ENCODE results near the gene ZCCHC14.

The ZCCHC14 gene

DNA sequence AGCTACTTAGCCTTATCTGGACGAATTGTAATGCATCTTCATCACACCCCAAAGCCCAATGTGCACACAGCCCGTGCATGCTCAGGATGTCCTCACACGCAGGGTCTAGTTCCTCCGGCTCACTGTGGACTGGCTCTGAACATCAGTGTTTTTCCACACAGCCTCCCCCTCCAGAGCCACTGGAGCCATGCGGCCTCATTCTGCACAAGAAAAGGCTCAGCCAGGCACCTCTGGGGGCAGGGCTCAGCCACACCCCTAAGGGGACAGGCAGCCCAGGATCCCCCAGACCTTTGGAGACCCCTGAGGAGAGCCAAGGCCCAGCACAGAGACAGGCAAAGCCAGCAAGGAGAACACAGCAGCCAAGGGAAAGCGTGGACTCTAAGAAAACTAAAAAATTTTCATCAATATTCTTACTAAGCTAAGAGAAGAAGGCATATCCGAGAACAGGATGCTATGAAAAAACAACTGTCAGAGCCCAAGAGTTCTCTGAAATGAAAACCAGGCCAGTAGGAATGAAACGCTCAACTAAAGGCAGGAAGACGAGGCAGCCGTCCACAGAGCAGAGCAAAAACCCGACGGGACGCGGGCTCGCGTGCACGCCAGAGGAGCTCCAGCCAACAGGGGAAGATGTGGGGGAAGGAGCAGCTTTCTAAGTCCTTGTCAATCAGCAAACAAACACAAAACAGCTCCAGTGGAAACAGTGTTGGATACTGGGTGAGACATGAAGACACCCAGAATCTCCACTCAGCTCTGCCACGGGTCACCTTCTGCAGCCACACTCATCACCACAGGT, 66.2 kb downstream of the ZCCHC14 start:
- Histone ChIP-seq H3K27me3 (ENCODE audit: insufficient read depth, low read depth) (no peaks in the 10 kb centered on the region), H3K4me2 (no peak overlapping the region), H3K4me3 (IDR thresholded peaks at IDR 0.05; ENCODE audit: insufficient read depth, low read depth, low read length) (no peak overlapping the region), H4K20me1 (ENCODE audit: insufficient read depth) (no peaks in the 10 kb centered on the region), H3K9ac (no peak overlapping the region), H3K4me1 (ENCODE audit: low read depth, poor library complexity, severe bottlenecking) (no peaks in the 10 kb centered on the region), H3K36me3 (ENCODE audit: insufficient read depth) (no peaks in the 10 kb centered on the region), H2AFZ (ENCODE audit: low read depth) (no peak overlapping the region), H3K27ac (no peak overlapping the region), H3K79me2 (ENCODE audit: insufficient read depth, low read depth) (no peaks in the 10 kb centered on the region)
- no peak for TF ChIP-seq CTCF (conservative IDR thresholded peaks at IDR 0.05; ENCODE audit: low read depth, low read length)

DNA sequence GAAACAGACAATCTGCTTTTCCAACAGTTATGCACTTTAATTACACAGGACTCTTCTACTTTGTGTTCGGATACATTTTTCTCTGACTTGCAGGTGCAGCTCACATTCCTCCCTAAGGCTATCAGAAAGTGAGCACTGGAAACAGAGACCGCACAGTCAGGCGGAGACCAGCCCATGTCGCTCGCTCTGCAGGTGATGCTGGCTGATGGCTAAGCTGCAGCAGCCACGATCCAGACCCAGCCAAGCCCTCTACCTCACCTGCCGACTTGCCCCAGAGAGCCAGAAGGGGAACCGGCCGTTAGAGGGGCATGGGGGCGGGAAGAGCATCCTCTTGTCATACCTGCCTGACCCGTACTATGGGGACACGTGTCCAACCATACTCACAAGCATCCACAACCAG, 66.9 kb downstream of the ZCCHC14 start:
- H3K4me1 ChIP-seq (ENCODE audit: low read depth, poor library complexity, severe bottlenecking) = no peaks in the 10 kb centered on the region
- H3K27me3 ChIP-seq (ENCODE audit: insufficient read depth, low read depth) = no peaks in the 10 kb centered on the region
- no peaks in the 10 kb centered on the region for H4K20me1 ChIP-seq (ENCODE audit: insufficient read depth)
- H3K4me2 ChIP-seq = no peak overlapping the region
- no peak overlapping the region for H3K9ac ChIP-seq
- no peak overlapping the region for H3K27ac ChIP-seq
- H3K4me3 ChIP-seq (IDR thresholded peaks at IDR 0.05; ENCODE audit: insufficient read depth, low read depth, low read length) = no peak overlapping the region
- no peak for TF ChIP-seq CTCF (conservative IDR thresholded peaks at IDR 0.05; ENCODE audit: low read depth, low read length)
- H2AFZ ChIP-seq (ENCODE audit: low read depth) = no peak overlapping the region
- H3K36me3 ChIP-seq (ENCODE audit: insufficient read depth) = no peaks in the 10 kb centered on the region
- no peaks in the 10 kb centered on the region for H3K79me2 ChIP-seq (ENCODE audit: insufficient read depth, low read depth)

DNA sequence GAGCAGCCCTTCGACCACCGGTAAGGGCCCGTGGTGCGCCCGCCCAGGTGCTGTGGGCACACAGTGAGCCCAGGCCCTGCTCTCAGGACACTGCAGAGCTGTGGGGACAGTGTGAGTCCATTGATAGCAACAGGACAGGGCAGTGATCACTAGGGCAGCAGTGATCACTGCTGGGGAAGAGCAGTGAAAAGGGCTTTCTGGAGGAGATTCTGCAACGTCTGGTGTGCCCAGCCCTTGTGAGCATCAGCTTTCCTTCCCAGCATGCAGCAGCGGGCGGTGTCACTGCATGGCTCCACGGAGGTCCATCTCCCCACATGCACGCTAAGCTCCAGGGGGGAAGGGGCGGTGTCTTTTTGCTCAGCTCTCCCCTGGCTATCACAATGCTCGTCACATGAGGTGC, 68.6 kb downstream of the ZCCHC14 start:
- H3K27me3 ChIP-seq (ENCODE audit: insufficient read depth, low read depth) = no peaks in the 10 kb centered on the region
- no peaks in the 10 kb centered on the region for H4K20me1 ChIP-seq (ENCODE audit: insufficient read depth)
- no peak for TF ChIP-seq CTCF (conservative IDR thresholded peaks at IDR 0.05; ENCODE audit: low read depth, low read length)
- no peak overlapping the region for H3K27ac ChIP-seq
- no peaks in the 10 kb centered on the region for H3K79me2 ChIP-seq (ENCODE audit: insufficient read depth, low read depth)
- H2AFZ ChIP-seq (ENCODE audit: low read depth) = no peak overlapping the region
- H3K4me1 ChIP-seq (ENCODE audit: low read depth, poor library complexity, severe bottlenecking) = no peaks in the 10 kb centered on the region
- H3K36me3 ChIP-seq (ENCODE audit: insufficient read depth) = no peaks in the 10 kb centered on the region
- H3K4me2 ChIP-seq = no peak overlapping the region
- no peak overlapping the region for H3K9ac ChIP-seq
- H3K4me3 ChIP-seq (IDR thresholded peaks at IDR 0.05; ENCODE audit: insufficient read depth, low read depth, low read length) = no peak overlapping the region

DNA sequence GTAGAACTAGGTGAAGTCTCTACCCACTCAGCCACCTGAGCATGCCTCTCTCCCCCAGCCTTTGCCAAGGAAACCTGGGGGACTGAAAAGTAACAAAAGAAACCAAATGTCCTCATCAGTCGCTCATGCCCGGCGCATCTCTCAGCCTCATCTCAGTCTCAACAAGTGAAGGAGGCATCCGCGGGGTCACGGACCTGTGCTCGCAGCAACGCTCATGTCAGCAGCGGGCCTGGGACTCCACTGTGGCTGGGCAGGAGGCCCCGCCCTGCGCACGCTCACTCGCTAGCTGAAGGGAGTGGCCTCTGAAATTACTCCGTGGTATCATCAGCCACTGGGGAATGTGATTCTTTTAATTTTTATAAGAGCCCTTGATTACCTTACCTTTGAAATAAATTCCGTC, 69.4 kb downstream of the ZCCHC14 start:
- H3K9ac ChIP-seq = no peak overlapping the region
- no peaks in the 10 kb centered on the region for H4K20me1 ChIP-seq (ENCODE audit: insufficient read depth)

More for the DNA sequence above, 69.4 kb downstream of the ZCCHC14 start:
- Histone ChIP-seq H3K36me3 (ENCODE audit: insufficient read depth) (no peaks in the 10 kb centered on the region), H3K4me1 (ENCODE audit: low read depth, poor library complexity, severe bottlenecking) (no peaks in the 10 kb centered on the region), H3K4me2 (no peak overlapping the region), H3K27me3 (ENCODE audit: insufficient read depth, low read depth) (no peaks in the 10 kb centered on the region), H3K79me2 (ENCODE audit: insufficient read depth, low read depth) (no peaks in the 10 kb centered on the region), H3K27ac (no peak overlapping the region), H2AFZ (ENCODE audit: low read depth) (no peak overlapping the region), H3K4me3 (IDR thresholded peaks at IDR 0.05; ENCODE audit: insufficient read depth, low read depth, low read length) (no peak overlapping the region)
- no peak for TF ChIP-seq CTCF (conservative IDR thresholded peaks at IDR 0.05; ENCODE audit: low read depth, low read length)
